HG03103 (cell line): ENCODE measurements around the gene GPBAR1.
"Not testable (repeated sequence)": the region's sequence is repeated elsewhere in the genome, so short reads cannot be mapped to it uniquely, and the experiment has no call there.

Experiments used
- ATAC-seq: cut with Tn5 transposase; IDR thresholded peaks from one replicate; pipeline ENCODE4 v1.9.1; 2021; ENCODE audit warnings: low read depth; ENCODE audit not compliant: unreplicated experiment

Gene GPBAR1

DNA sequence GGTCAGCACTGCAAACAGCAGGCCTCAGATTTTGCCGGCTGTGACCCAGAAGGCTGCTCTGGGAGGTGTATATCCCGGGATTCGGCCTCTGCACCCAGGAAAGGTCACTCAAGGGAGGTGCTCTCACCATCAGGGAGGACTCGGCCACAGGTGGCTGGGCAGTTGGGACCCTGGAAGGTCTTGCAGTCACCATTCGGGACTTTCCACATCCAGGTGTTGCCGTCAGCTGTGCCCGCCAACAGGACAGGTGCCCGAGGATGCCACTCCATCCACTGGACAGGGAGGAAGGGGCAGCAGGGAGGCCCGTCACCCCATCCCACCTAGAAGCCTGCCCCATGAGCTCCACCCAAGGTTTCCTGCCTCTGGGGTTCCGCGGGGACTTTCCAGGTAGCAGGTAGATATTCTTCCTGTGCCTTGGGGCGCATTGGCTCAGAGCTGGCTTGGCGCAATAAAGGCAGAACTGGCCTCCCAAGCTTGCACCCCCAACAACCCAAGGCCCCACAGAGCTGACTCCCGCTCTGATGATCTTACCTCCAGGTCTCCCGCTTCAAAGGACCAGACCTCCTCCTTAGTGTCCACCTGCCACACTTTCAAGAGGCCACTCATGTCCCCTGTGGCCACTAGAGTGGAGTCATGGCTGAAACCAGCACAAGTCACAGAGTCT, 5.6 kb downstream of the GPBAR1 start:
- ATAC-seq, result no peak

- ATAC-seq, result no peak
Measured at GRCh38 chr2:218267259-218267658, 6.4 kb downstream of the GPBAR1 start.

- ATAC-seq, result peak; percentile 88
Measured at GRCh38 chr2:218269900-218270720, 9.3 kb downstream of the GPBAR1 start, which contains the start of the genes AAMP and PNKD. TSS of gene AAMP (minus strand) at chr2:218270137. CDS start at chr2:218270086, 51 bp downstream. TSS of gene PNKD (plus strand) at chr2:218270519. CDS start at chr2:218270536, 17 bp downstream.

- ATAC-seq, result no peak
Measured at GRCh38 chr2:218270721-218271486, 10.1 kb downstream of the GPBAR1 start.

- no peak for ATAC-seq
Measured at GRCh38 chr2:218271487-218271797, 10.6 kb downstream of the GPBAR1 start.

GRCh38 chr2:218271865-218272530, 11.2 kb downstream of the GPBAR1 start:
- ATAC-seq, result no peak

- no peak for ATAC-seq
Measured at GRCh38 chr2:218272531-218273212, 11.9 kb downstream of the GPBAR1 start.

DNA sequence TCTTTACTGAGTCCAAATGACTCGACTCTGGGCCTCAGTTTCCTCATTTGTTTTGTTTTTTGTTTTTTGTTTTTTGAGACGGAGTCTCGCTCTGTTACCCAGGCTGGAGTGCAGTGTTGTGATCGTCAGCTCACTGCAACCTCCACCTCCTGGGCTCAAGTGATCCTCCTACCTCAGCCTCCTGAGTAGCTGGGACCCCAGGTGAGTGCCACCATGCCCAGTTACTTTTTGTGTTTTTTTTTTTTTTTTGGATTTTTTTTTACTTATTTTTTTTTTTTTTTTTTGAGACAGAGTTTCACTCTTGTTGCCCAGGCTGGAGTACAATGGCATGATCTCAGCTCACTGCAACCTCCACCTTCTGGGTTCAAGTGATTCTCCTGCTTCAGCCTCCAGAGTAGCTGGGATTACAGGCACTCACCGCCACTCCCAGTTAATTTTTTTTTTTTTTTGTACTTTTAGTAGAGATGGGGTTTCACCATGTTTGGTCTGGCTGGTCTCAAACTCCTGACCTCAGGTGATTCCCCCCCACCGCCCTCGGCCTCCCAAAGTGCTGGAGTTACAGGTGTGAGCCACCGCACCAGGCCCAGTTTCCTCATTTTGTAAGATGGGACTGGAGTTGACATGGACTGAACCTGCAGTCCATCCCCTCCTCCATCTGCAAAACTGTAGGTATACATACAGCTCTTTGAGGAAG, 12.5 kb downstream of the GPBAR1 start:
- ATAC-seq, result not testable (repeated sequence)

GRCh38 chr2:218273908-218274249, 13.1 kb downstream of the GPBAR1 start:
- no peak for ATAC-seq

GRCh38 chr2:218274586-218274985, 13.8 kb downstream of the GPBAR1 start:
- no peak for ATAC-seq

DNA sequence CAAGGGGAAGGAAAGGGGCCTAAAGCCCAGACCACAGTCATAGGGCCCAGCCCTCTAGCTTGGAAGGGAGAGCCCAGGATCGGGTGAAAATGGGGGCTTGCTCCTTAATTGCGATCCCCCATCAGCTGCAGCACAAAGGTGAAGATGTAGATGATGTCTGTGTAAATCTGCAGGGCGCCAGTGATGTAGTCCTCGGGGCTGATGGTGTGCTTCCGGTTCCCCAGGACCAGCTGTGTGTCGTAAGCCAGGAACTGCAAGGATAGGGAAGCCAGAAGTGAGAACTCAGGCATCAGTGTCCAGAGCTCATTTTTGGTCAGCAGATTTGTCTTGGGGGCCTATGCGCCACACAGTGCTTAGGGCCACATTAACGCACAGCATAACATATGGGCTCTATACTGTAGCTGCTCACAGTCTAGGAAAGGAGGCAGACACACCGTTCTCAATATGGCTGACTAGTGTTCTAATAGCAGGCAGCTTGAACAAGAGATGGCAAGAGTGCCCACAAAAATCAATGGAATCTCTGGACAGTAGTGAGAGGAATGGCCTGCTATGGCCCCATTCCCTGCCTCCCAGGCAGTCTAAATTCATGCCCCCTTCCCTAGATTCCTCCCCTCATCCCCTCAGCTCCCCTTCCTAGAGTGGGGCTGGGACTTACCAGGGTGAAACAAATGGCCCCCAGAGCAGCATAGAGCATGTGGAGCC, 14.7 kb downstream of the GPBAR1 start:
- ATAC-seq, result no peak

- ATAC-seq, result no peak
Measured at GRCh38 chr2:218276986-218277755, 16.4 kb downstream of the GPBAR1 start.

- no peak for ATAC-seq
Measured at GRCh38 chr2:218277921-218278320, 17.1 kb downstream of the GPBAR1 start.

DNA sequence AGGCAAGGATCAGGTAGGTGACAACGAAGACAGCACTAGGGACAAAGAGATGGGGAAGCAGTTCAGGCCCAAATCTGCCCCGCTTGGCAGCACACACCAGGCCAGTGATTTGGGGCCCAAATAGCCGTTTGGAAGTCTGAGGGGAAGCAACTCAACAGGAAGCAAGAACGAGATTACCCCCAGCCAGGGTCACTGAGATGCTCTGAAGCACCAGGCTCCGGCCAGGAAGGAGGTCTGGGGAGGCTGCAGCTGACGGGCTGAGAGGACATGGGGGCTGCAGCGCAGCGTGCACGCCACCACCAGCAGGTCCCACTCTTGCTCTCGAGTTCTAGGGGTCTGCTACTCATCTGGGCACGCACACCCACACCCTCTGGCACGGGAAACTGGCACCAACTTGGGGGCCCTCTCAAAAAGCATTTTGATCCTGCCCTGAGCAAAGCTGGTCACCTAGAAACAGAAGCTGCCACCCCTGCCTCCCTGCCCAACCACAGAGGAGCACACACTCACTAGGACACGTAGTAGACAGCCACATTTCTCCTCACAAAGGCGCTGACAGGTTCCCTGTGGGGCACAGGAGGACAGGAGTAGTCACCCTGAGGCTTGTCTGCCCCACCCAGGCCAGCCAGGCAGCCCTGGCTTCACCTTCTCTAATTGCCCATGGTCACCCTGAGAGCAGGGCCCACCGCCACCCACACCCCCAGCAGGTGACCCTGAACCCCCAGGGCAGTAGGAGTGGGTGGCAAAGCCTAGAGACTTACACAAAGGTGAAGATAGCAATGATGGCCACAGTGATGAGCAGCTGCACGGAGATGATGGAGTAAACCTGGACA, 17.9 kb downstream of the GPBAR1 start:
- no peak for ATAC-seq

DNA sequence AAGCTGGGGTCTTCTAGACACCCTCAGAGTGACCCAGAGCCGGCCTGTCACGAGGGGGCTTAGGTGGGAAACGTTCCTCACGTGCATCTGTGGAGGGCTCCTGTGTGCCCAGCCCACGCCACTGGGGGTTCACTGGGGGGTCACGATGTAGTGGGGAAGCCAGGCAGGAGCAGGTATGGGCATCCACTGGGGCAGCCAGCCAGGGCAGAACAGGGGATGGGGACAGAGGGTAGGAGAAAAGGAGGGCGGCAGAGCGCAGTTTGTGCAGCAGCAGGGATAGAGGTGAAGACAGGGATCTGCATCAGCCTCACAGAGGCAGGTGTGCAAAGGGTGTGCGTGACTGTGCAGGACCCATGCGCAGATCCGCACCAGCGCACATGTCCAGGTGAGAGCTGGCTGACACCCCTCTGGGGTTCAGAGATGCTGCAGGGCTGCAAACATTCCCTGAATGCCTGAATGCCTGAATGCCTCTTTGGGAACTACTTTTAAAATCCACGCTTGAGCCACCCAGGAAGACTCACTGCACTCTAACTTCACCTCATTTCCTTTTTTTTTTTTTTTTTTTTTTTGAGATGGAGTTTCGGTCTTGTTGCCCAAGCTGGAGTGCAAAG, 19.6 kb downstream of the GPBAR1 start:
- ATAC-seq, result no peak

- ATAC-seq, result no peak
Measured at GRCh38 chr2:218281449-218281848, 20.6 kb downstream of the GPBAR1 start.
